HG03571 (cell line): Measurements from ENCODE around the gene RALGAPB.
"Not testable (repeated sequence)": the region's sequence is repeated elsewhere in the genome, so short reads cannot be mapped to it uniquely, and the experiment has no call there.

Source experiments
- ATAC-seq: cut with Tn5 transposase; IDR thresholded peaks from one replicate; pipeline ENCODE4 v1.9.1; 2021; ENCODE audit not compliant: unreplicated experiment

RALGAPB gene

DNA sequence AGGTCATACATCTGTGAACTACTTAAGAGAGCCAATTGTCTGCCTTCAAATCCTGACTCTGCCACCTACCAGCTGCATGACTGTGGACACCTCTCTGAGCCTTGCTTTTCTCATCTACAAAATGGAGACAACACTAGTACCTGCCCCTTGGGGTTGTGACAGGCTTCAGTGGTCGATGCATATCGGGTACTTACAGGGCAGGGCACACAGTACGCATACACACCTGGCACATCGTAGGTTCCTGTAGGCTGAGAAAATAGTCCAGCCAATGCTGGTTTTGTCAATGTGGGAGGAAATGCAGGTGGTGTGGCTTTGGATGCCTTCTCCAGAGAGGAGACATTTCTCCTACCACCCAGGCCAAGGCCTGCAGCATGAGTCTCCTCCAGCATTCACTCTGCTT lies 110.7 kb downstream of the RALGAPB start:
- no peak for ATAC-seq

DNA sequence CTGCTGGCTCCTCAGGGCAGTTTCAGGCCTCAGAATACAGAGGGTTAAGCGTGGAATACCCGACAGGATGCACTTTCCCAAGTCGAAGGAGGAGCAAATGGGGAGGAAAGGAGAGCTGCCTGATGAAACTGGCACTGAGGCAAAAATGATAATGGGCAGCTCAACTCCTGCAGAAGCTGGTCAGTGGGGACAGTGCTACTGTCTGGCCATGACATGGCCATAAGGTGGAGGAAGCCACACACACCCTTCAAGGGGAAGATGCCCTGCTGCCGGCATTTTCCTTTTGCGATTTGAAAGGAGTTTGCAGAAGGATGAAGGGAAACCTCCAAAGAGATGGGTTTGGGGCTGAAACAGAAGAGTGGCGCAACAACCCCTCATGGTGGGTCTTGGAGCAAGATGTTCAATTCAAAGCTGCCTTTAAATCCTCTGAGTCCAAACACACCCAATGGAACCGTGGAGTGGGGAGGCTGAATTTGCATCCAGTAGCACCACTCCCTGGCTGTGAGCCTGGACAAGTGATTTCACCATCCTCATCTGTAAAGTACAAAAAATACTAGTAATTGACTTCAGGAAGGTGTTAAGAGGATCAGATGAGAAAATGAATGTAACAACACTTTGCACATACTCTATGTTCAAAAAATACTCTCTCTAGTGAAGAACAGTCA lies 111.6 kb downstream of the RALGAPB start:
- no peak for ATAC-seq

DNA sequence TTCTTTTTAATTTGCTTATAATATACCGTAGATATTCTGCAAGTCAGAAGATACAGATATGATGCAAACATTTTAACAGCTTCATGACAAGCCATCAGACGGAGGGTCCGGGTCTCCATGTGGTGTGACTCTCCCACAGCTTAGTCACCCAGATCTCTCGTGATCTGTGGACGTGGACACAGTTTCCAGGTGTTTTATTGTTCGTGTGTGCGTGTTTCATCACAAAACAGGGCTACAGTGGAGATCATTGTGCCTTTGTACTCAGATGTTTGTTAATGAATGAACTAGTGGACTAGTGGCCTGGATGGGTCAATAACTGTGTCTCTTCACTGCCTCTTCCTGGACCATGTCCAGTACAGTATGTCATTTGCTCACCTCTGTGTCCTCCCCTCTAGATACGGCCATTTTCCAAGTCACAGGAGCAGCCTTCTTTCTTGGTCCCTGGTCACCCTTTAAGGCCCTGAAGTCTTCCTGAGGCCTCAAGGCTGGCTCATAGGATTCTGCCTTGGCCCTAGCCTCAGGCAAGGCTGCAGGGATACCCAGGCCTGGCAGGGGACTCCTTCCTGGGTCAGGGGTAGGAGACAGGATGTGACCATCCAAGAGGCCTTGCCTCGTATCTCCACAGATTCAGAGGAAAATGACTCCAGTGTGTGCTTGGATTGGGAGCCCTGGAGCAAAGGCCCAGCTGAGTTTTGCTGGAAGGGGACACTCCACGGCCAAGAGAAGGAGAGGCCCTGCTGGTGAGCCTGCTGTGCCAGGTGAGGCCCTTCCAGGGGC lies 112.9 kb downstream of the RALGAPB start:
- no peak for ATAC-seq

- no peak for ATAC-seq
These were observed 113.5 kb downstream of the RALGAPB start for GRCh38 chr20:38586181-38586525.

DNA sequence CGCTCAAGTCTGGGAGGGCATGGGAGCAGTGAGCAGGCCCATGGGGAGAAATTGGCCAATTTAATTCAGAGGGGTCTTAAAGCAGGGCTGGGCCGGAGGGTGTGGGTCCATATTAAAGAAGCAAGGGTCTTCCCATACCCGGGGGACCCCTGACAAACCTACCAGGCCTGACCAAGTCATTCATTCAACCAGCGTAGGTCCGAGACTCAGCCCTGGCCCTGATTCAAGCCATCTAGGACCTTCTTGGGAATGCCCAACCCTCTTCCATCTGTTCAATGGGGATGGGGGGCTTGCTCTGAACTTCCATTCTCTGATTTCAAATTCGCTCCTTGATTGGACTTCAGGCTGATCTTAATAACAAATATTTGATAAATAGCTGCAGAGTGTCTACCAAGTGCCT lies 115.7 kb downstream of the RALGAPB start:
- no peak for ATAC-seq

- no peak for ATAC-seq
These were observed 116.7 kb downstream of the RALGAPB start for GRCh38 chr20:38589351-38589750.

GRCh38 chr20:38589967-38590675 lies 117.5 kb downstream of the RALGAPB start:
- ATAC-seq = no peak

DNA sequence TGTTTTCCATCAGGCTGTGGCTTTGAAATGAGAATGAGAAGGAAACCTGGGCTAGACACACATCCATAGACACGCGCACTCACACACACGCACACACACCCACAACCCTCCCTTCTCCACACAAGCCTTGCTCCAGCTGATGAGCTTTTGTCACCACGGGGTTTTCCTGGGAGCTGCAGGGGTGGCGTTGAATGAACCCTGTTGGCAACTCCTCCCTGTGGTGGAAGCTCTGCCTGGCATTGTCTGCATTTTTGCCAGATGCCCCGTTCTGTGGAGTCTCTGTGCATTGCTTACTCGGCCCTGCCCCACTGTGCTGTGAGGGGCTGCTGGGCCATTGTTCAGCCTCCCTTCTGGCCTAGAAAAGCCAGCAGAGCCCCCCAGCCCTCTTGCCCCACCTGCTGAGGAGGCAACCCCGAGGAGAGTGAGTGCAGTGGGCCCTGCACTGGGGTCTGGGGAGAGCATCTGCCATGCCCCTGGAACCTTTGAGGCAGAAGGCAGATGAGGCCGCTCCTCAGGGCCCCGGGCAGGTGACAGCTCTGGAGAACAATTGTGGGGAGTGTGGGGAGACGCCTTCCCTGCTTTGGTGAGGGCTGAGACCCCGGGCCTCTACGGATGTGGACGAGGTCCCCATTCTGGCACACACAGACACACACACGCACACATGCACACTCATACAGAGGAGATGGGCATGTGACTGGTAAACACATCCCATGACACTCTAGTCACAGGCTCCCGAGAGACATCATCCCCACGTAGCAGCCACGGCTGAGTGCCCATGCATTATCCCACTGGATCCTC lies 118.2 kb downstream of the RALGAPB start:
- ATAC-seq = no peak

DNA sequence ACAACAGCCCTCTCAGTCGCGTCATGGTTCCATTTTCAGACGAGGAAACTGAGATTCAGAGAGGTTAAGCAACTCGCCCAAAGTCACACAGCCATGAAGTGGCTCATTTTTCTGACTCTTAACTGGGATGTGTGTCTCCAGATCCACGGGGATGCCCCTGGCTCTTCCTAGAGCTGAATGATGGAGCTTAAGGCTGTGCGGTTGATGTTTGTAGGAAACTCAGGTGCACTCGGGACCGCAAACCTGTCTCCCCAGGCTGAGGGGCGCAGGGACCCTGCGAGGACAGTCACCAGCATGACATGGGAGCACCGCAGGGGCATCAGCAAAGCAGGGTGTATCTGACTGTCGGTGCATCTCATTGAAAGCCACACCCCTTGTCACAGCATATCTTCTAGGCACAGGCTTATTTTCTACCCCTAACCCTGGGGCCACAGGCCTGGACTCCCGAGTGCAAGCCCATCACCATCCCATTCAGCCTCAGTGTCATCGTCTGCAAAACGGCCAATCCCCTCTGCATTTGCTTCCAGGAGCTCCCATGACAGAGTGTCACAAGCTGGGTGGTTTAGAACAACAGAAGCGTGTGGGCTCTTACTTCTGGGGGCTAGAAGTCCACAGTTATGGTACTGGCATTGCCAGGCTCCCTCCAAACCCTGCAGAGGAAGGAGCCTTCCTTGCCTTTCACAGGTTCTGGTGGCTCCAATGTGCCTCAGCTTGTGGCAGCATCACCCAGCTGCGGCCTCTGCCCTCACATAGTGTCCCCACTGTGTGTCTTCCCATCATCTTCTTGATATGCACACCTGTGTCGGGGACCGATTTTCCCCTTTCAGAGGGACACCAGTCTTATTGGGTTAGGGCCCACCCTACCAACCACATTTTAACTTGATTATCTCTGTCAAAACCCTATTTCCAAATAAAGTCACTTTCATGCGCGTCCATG lies 119.1 kb downstream of the RALGAPB start:
- ATAC-seq = no peak

DNA sequence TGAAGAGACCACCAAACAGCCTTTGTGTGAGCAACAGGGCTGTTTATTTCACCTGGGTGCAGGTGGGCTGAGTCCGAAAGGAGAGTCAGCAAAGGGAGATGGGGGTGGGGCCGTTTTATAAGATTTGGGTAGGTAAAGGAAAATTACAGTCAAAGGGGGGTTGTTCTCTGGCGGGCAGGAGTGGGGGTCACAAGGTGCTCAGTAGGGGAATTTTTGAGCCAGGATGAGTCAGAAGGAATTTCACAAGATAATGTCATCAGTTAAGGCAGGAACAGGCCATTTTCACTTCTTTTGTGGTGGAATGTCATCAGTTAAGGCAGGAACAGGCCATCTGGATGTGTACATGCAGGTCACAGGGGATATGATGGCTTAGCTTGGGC lies 119.8 kb downstream of the RALGAPB start:
- ATAC-seq = not testable (repeated sequence)

DNA sequence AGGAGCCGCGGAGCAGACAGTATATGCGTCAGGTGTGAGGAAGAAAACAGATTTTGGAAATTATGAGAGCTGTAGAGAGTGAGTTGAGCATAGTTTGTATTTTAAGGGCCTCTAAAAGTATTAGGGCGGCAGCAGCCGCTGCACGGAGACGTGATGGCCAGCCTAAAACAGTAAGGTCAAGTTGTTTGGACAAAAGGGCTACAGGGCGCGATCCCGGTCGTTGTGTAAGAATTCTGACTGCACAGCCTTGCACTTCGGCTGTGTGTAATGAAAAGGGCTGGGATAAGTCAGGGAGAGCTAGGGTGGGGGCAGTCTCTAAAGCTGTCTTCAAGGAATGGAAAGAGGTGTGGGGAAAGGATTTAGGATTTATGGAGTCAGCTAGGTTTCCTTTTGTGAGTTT lies 121.6 kb downstream of the RALGAPB start:
- ATAC-seq = not testable (repeated sequence)

GRCh38 chr20:38595886-38596285 lies 123.2 kb downstream of the RALGAPB start:
- not testable (repeated sequence) for ATAC-seq

- no peak for ATAC-seq
These were observed 126.8 kb downstream of the RALGAPB start for GRCh38 chr20:38599410-38599882.

GRCh38 chr20:38600057-38600456 lies 127.4 kb downstream of the RALGAPB start:
- ATAC-seq = no peak

DNA sequence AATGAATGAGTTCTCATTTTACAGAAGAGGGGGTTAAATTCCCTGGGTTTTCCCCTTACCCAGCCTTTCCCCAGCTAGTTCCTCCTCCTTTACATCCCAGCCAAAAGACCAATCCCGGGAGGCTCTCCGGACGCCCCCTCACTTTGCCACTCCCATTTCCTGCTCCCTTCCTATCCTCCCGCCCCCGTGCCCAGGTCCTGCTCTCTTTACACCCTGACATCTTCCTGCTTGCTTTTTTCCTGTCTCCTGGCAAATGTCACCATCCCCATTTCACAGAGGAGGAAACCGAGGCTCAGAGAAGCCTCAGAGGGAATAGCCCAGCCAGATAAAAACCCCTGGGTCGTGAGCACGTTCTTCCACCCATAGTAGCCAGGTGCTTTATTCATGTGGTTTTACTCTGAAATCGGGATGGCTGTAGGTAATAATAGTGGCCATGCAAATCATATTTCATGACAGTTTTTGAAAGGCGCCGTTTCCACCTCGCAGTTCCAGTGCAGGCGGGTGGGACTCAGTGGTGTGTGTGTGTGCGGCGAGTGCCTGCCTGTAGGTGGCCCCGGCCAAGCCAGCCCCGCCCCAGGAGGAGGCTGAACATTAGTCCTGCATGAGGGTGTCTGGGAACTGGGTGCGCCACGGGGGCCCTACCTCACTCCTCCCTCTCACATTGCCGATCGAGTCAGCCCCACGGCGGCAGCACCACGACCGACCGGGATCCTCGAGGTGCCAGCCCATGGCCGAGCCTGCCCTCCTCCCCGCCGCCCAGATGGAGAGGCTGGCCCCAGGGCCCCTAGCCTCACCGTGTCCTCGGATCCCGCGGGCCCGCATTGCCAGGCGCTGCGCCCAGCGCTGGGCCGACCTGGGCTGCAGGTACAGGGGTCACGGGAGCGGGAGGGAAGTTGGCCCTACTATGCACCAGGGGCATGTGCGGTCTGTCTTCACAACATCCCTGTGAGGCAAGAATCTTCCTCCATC lies 128.9 kb downstream of the RALGAPB start, which contains the start of gene ARHGAP40:
ARHGAP40 (plus strand) TSS at position 594 of the 969 bp plus-strand sequence.
- ATAC-seq = no peak

DNA sequence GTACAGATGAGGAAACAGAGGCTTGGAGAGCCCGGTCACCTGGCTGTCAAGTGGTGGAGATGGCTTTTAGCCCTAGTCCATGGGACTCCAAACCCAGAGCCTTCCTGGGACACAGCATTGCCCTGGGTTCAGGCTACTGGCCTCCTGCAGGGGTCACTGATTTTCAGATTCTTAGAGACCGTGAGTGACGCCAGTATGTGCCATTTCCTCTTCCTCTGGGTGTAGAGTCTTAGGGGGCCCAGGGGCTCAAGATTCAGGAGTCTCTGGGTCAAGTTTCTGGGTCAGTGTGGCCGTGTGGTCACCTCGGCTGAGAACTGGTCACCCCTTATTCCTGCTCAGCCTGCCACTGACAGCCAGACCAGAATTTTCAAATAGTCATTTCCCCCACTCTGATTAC lies 129.5 kb downstream of the RALGAPB start:
- ATAC-seq = no peak

GRCh38 chr20:38603286-38603685 lies 130.6 kb downstream of the RALGAPB start:
- ATAC-seq = no peak

DNA sequence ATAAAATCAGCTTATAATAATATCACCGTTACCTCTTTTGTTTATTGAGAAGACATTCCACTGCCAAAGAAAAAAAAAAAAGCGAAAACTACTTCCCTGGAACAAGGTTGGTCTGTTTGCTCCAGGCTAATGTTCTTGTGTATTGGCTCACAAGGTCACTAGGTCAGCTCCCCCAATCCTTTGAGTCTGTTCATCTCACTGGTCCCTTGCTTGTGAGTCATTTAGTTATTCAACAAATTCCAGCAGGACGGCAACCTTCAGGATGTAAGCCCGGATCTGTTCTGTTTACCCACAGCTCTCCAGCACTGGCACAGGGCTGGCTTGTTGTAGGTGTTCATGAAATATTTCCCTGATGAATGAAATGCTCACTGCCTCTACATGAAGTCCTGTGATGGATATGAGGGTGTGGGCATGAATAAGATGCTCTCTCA lies 132.2 kb downstream of the RALGAPB start:
- ATAC-seq = no peak

DNA sequence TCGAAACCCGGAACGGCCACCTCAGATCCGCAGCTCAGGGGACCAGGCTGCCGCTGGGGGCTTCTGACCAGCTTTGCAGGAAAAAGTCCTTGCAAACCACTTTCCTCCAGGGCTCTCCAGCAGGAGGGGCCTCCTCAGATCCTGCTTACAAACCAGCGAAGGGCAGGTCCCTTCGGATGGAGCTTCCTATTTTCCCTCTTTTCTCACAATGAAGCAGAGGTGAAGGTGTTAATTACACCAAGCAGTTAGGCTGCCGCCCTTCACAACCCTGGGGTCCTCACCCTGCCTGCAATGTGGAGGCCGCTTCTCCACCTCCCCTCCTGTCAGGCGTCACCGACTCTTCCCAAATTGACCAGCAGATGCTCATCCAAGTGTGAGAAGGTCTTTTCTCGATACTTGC lies 134.7 kb downstream of the RALGAPB start:
- ATAC-seq = no peak
